MG63 (cell line): ENCODE data around the gene MTMR3. TPM values are rescaled to one million over a fixed set of nuclear protein-coding genes. Genes with fewer than 3 reads are reported as not detected.
A peak's percentile ranks its signal among the peaks of the same experiment; 100 is the strongest.

Experiments
- DNase-seq: peaks from one replicate; pipeline ENCODE4 v3.0.0-alpha.2; 2020
- H3K27me3 ChIP-seq: fragments of 250-450 bp; sonication (Bioruptor Pico); 2 replicates; pipeline ENCODE4 v1.5.1; 2020; ENCODE audit warnings: mild to moderate bottlenecking, moderate library complexity
- H3K36me3 ChIP-seq: fragments of 250-450 bp; sonication (Bioruptor Pico); 2 replicates; pipeline ENCODE4 v1.5.1; 2020; ENCODE audit warnings: mild to moderate bottlenecking, moderate library complexity
- H3K4me3 ChIP-seq: fragments of 250-450 bp; sonication (Bioruptor Pico); 2 replicates; pipeline ENCODE4 v1.5.1; 2020; ENCODE audit warnings: mild to moderate bottlenecking, moderate library complexity
- H3K9me3 ChIP-seq: fragments of 250-450 bp; sonication (Bioruptor Pico); 2 replicates; pipeline ENCODE4 v1.5.1; 2020; ENCODE audit warnings: mild to moderate bottlenecking, moderate library complexity
- total RNA-seq: library from RNA; depleted of rRNA; stranded (reverse); fragments of >200 nt; shearing (Covaris generic); gene quantifications from 2 replicates; pipeline ENCODE4 v1.2.3, GENCODE V29; 2014; ENCODE audit warnings: low replicate concordance

MTMR3 gene
- total RNA-seq, 1 experiment from 2014 or later, result 12.9 TPM

DNA sequence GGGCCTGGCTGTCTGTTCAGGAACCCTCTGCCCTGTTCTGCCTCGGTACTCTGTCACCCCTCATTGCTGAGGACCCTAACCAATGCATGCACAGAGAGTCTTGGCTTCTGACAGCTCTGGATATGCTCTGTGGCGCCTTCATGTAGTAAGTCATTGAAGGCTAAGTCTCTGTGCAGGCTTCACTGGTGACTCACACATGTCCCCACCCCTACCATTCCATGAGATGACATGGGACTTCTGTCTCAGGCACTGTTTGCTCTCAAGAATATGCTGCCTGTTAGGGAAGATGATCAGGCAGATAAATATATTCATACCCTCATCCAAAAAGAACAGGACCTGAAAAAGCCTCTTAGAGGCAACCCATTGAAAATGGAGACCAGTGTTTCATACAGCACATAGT, 153.7 kb downstream of the MTMR3 start:
- Histone ChIP-seq H3K36me3 (no peaks in the 10 kb centered on the region), H3K27me3 (no peaks in the 10 kb centered on the region), H3K9me3 (no peaks in the 10 kb centered on the region), H3K4me3 (no peak overlapping the region)
- DNase-seq, result no peak

GRCh38 chr22:30038219-30038618, 155.2 kb downstream of the MTMR3 start:
- DNase-seq, result peak; percentile 41
- Histone ChIP-seq H3K4me3 (no peak overlapping the region), H3K36me3 (no peaks in the 10 kb centered on the region), H3K9me3 (no peaks in the 10 kb centered on the region), H3K27me3 (no peaks in the 10 kb centered on the region)

GRCh38 chr22:30040499-30041260, 157.7 kb downstream of the MTMR3 start:
- Histone ChIP-seq H3K27me3 (no peaks in the 10 kb centered on the region), H3K36me3 (no peaks in the 10 kb centered on the region), H3K4me3 (no peak overlapping the region), H3K9me3 (no peaks in the 10 kb centered on the region)
- no peak for DNase-seq

- Histone ChIP-seq H3K36me3 (no peaks in the 10 kb centered on the region), H3K9me3 (no peaks in the 10 kb centered on the region), H3K27me3 (no peaks in the 10 kb centered on the region), H3K4me3 (no peak overlapping the region)
- no peak for DNase-seq
These were observed 158.5 kb downstream of the MTMR3 start for GRCh38 chr22:30041475-30041874.

- no peak for DNase-seq
- H3K4me3 ChIP-seq, result no peak overlapping the region
- H3K9me3 ChIP-seq, result no peaks in the 10 kb centered on the region
- H3K27me3 ChIP-seq, result no peaks in the 10 kb centered on the region
- no peaks in the 10 kb centered on the region for H3K36me3 ChIP-seq
These were observed 158.9 kb downstream of the MTMR3 start for GRCh38 chr22:30041881-30042280.

GRCh38 chr22:30043161-30043560, 160.2 kb downstream of the MTMR3 start:
- no peak for DNase-seq
- no peaks in the 10 kb centered on the region for H3K36me3 ChIP-seq
- H3K9me3 ChIP-seq, result no peaks in the 10 kb centered on the region
- no peaks in the 10 kb centered on the region for H3K27me3 ChIP-seq
- no peak overlapping the region for H3K4me3 ChIP-seq

- Histone ChIP-seq H3K4me3 (no peak overlapping the region), H3K36me3 (no peaks in the 10 kb centered on the region), H3K27me3 (no peaks in the 10 kb centered on the region), H3K9me3 (no peaks in the 10 kb centered on the region)
- peak; percentile 70 for DNase-seq
These were observed 161.4 kb downstream of the MTMR3 start for GRCh38 chr22:30044369-30044768.

GRCh38 chr22:30044881-30045493, 162.0 kb downstream of the MTMR3 start:
- no peaks in the 10 kb centered on the region for H3K27me3 ChIP-seq
- no peaks in the 10 kb centered on the region for H3K9me3 ChIP-seq
- DNase-seq, result no peak
- no peaks in the 10 kb centered on the region for H3K36me3 ChIP-seq
- H3K4me3 ChIP-seq, result no peak overlapping the region

DNA sequence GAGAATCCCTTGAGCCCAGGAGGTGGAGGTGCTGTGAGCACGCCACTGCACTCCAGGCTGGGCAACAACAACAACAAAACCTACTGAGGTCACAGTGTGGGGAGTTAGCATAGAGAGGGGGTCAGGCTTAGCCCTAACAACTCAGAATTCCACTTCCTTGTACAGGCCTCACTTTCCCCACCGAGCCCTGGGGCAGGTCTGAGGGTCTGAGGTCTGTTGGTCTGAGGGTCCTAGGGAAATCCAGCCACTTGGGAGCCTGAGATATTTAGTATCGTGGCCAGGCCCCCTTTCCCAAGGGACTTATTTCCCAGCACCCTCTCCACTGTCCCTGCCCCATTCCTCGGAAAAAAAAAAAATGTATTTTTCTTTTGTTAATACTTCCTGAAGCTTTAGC, 162.5 kb downstream of the MTMR3 start:
- H3K36me3 ChIP-seq, result no peaks in the 10 kb centered on the region
- H3K27me3 ChIP-seq, result no peaks in the 10 kb centered on the region
- H3K4me3 ChIP-seq, result no peak overlapping the region
- no peaks in the 10 kb centered on the region for H3K9me3 ChIP-seq
- no peak for DNase-seq

GRCh38 chr22:30045901-30046715, 163.1 kb downstream of the MTMR3 start:
- H3K36me3 ChIP-seq, result no peaks in the 10 kb centered on the region
- no peaks in the 10 kb centered on the region for H3K9me3 ChIP-seq
- no peak overlapping the region for H3K4me3 ChIP-seq
- H3K27me3 ChIP-seq, result no peaks in the 10 kb centered on the region
- no peak for DNase-seq

DNA sequence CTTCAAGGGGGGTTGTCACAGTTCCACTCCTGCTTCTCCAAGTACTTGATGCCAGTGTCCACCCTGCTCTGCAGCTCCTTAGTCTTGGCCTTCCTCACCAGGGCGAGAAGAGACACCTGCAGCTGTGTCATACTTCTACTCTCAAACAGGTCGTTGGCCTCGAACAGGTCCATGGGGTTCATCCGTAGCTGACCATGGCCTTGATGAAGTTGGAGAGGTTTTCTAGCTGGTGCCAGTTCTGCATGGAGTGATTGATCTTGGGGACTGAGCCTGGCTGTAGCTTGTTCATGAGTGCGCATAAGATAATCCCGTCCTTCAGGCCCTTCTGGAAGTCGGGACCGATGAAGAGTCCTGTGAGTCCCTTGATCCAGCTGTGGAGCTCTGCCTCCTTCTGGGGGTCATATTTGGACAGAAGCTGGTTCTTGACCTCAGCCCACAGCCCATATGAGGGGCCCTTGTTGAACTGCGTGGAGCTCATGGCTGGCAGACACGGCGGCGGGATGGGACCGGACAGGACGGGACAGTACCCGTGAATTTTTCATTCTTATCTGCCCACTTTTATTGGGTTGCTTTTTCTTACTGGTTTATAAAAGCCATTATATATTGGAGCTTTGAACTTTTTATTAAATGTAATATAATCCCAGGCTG, 163.9 kb downstream of the MTMR3 start:
- no peaks in the 10 kb centered on the region for H3K27me3 ChIP-seq
- no peak overlapping the region for H3K4me3 ChIP-seq
- no peaks in the 10 kb centered on the region for H3K9me3 ChIP-seq
- DNase-seq, result no peak
- no peaks in the 10 kb centered on the region for H3K36me3 ChIP-seq

- H3K36me3 ChIP-seq, result no peaks in the 10 kb centered on the region
- no peaks in the 10 kb centered on the region for H3K9me3 ChIP-seq
- H3K27me3 ChIP-seq, result no peaks in the 10 kb centered on the region
- H3K4me3 ChIP-seq, result no peak overlapping the region
- DNase-seq, result no peak
These were observed 164.4 kb downstream of the MTMR3 start for GRCh38 chr22:30047364-30047738.

GRCh38 chr22:30048681-30049080, 165.7 kb downstream of the MTMR3 start:
- no peak for DNase-seq
- no peaks in the 10 kb centered on the region for H3K27me3 ChIP-seq
- H3K36me3 ChIP-seq, result no peaks in the 10 kb centered on the region
- no peak overlapping the region for H3K4me3 ChIP-seq
- no peaks in the 10 kb centered on the region for H3K9me3 ChIP-seq

GRCh38 chr22:30054067-30054763, 171.2 kb downstream of the MTMR3 start:
- Histone ChIP-seq H3K36me3 (no peaks in the 10 kb centered on the region), H3K27me3 (no peaks in the 10 kb centered on the region), H3K4me3 (no peak overlapping the region), H3K9me3 (0 out of 2 replicates have a peak, but pooled peaks cover under 1% of the 10 kb centered on the region)
- DNase-seq, result no peak

GRCh38 chr22:30054764-30055069, 171.7 kb downstream of the MTMR3 start:
- no peaks in the 10 kb centered on the region for H3K27me3 ChIP-seq
- no peaks in the 10 kb centered on the region for H3K36me3 ChIP-seq
- no peak for DNase-seq
- H3K4me3 ChIP-seq, result no peak overlapping the region
- 0 out of 2 replicates have a peak, but pooled peaks cover 2% of the 10 kb centered on the region for H3K9me3 ChIP-seq

GRCh38 chr22:30056015-30056414, 173.0 kb downstream of the MTMR3 start:
- no peaks in the 10 kb centered on the region for H3K27me3 ChIP-seq
- H3K36me3 ChIP-seq, result no peaks in the 10 kb centered on the region
- H3K4me3 ChIP-seq, result no peak overlapping the region
- no peak for DNase-seq
- H3K9me3 ChIP-seq, result 0 out of 2 replicates have a peak, but pooled peaks cover 2% of the 10 kb centered on the region
